A673 (cell line): ENCODE measurements around the gene DENND1A. TPM values are rescaled to one million over a fixed set of nuclear protein-coding genes. Genes with fewer than 3 reads are reported as not detected.

Experiments used
- BruUV-seq: library from RNA; stranded (reverse); fragments of 400-500 nt; replicated peaks from 2 replicates; lab custom pipeline; 2021; lab: Mats Ljungman, UMichigan
- CTCF ChIA-PET: fragments of 300-600 bp; sonication (Branson Sonifier 250); formaldehyde crosslinking; loops from one replicate; lab custom pipeline; 2022; ENCODE audit warnings: antibody characterized with exemption; lab: Charles Lee
- POLR2A ChIA-PET: fragments of 300-600 bp; sonication (Branson Sonifier 250); formaldehyde crosslinking; loops from one replicate; lab custom pipeline; 2022; ENCODE audit warnings: antibody characterized with exemption; ENCODE audit not compliant: low non-redundant PET; lab: Charles Lee
- DNase-seq: peaks from one replicate; pipeline ENCODE4 v3.0.0-alpha.2; 2015; ENCODE audit warnings: low spot score
- H3K27ac ChIP-seq: fragments of 200-600 bp; sonication (generic); 2 replicates; pipeline ENCODE4 v1.5.1; 2016; ENCODE audit warnings: mixed run types, low read depth, mild to moderate bottlenecking, mixed read lengths, antibody characterized with exemption, low read length; ENCODE audit not compliant: poor library complexity, severe bottlenecking
- H3K27me3 ChIP-seq: fragments of 200-600 bp; sonication (generic); replicated peaks from 2 replicates; pipeline ENCODE4 v1.6.1; 2017; ENCODE audit warnings: mixed run types, low read depth, mild to moderate bottlenecking, mixed read lengths, antibody characterized with exemption, low read length; ENCODE audit not compliant: insufficient read depth, poor library complexity
- H3K36me3 ChIP-seq: fragments of 200-600 bp; sonication (generic); 2 replicates; pipeline ENCODE4 v1.6.1; 2016; ENCODE audit warnings: mixed run types, mild to moderate bottlenecking, mixed read lengths, antibody characterized with exemption, low read length; ENCODE audit not compliant: insufficient read depth, poor library complexity, severe bottlenecking
- H3K4me1 ChIP-seq: fragments of 200-600 bp; sonication (generic); 2 replicates; pipeline ENCODE4 v1.6.1; 2017; ENCODE audit warnings: mixed run types, mild to moderate bottlenecking, mixed read lengths, antibody characterized with exemption, low read length; ENCODE audit not compliant: insufficient read depth, poor library complexity, severe bottlenecking
- H3K4me3 ChIP-seq: fragments of 200-600 bp; sonication (generic); 2 replicates; pipeline ENCODE4 v1.5.1; 2016; ENCODE audit warnings: low read depth, mixed run types, mild to moderate bottlenecking, mixed read lengths, low read length; ENCODE audit not compliant: poor library complexity, severe bottlenecking
- H3K9me3 ChIP-seq: fragments of 200-600 bp; sonication (generic); 2 replicates; pipeline ENCODE4 v1.6.1; 2016; ENCODE audit warnings: mixed run types, low read depth, mild to moderate bottlenecking, mixed read lengths, antibody characterized with exemption, low read length; ENCODE audit not compliant: poor library complexity, severe bottlenecking
- EZH2 ChIP-seq: fragments of 200-600 bp; sonication (generic); IDR thresholded peaks from 2 replicates; pipeline ENCODE4 v1.6.1; 2017; ENCODE audit warnings: borderline replicate concordance, low read depth, mild to moderate bottlenecking, mixed read lengths, antibody characterized with exemption, low read length; ENCODE audit not compliant: poor library complexity, severe bottlenecking
- intact Hi-C: fragments of 100-400 bp; cut with micrococcal nuclease; formaldehyde crosslinking; loops from one replicate; pipeline ENCODE4 v1.10.0; 2022; ENCODE audit not compliant: unreplicated experiment
- total RNA-seq: library from RNA; stranded (reverse); gene quantifications from 2 replicates; pipeline ENCODE4 v1.2.3, GENCODE V29; 2021
- TF ChIP-seq, protein P1 (sequence below): fragments of 300-800, 200-600 bp; sonication (generic); conservative IDR thresholded peaks from 2 replicates; pipeline ENCODE4 v1.5.1; 2017; ENCODE audit warnings: low read depth, mild to moderate bottlenecking, antibody characterized with exemption, low read length, moderate library complexity, mixed read lengths

DENND1A gene
- total RNA-seq, 1 experiment from 2014 or later: 12.0 TPM

- no peaks in the 10 kb centered on the region for H3K4me1 ChIP-seq
- no peak overlapping the region for H3K27ac ChIP-seq
- ChIA-PET POLR2A (interaction anchor here (0.6 kb wide), 1 partner anchor 712 kb away, joined by 4 read pairs; no protein-coding TSS in a partner anchor), CTCF (no interaction called here)
- H3K4me3 ChIP-seq: no peak overlapping the region
- peaks cover 13% of the 10 kb centered on the region for H3K27me3 ChIP-seq
- no peaks in the 10 kb centered on the region for H3K36me3 ChIP-seq
- TF ChIP-seq, protein P1, sequence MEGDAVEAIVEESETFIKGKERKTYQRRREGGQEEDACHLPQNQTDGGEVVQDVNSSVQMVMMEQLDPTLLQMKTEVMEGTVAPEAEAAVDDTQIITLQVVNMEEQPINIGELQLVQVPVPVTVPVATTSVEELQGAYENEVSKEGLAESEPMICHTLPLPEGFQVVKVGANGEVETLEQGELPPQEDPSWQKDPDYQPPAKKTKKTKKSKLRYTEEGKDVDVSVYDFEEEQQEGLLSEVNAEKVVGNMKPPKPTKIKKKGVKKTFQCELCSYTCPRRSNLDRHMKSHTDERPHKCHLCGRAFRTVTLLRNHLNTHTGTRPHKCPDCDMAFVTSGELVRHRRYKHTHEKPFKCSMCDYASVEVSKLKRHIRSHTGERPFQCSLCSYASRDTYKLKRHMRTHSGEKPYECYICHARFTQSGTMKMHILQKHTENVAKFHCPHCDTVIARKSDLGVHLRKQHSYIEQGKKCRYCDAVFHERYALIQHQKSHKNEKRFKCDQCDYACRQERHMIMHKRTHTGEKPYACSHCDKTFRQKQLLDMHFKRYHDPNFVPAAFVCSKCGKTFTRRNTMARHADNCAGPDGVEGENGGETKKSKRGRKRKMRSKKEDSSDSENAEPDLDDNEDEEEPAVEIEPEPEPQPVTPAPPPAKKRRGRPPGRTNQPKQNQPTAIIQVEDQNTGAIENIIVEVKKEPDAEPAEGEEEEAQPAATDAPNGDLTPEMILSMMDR: no peak
- TF ChIP-seq EZH2: no peak
- no TSS peak for BruUV-seq
- no peak for DNase-seq
- intact Hi-C loops: no loop called here
- H3K9me3 ChIP-seq: peaks cover 10% of the 10 kb centered on the region
These were observed 395.6 kb downstream of the DENND1A start for GRCh38 chr9:123534336-123534735.

- Histone ChIP-seq H3K27me3 (peaks cover 3% of the 10 kb centered on the region), H3K4me1 (no peaks in the 10 kb centered on the region), H3K27ac (no peak overlapping the region), H3K36me3 (no peaks in the 10 kb centered on the region), H3K4me3 (no peak overlapping the region), H3K9me3 (peaks cover 10% of the 10 kb centered on the region)
- no peak for TF ChIP-seq EZH2
- TF ChIP-seq, protein P1: no peak
- POLR2A ChIA-PET: no interaction called here
- BruUV-seq: no TSS peak
- intact Hi-C loops: no loop called here
- no peak for DNase-seq
- CTCF ChIA-PET: no interaction called here
These were observed 399.7 kb downstream of the DENND1A start for GRCh38 chr9:123530244-123530643.

GRCh38 chr9:123528501-123528900 lies 401.4 kb downstream of the DENND1A start:
- BruUV-seq: no TSS peak
- intact Hi-C loops: no loop called here
- H3K27me3 ChIP-seq: peaks cover 3% of the 10 kb centered on the region
- no peak for DNase-seq
- TF ChIP-seq, protein P1: no peak
- no peak for TF ChIP-seq EZH2
- ChIA-PET POLR2A (no interaction called here), CTCF (no interaction called here)
- no peak overlapping the region for H3K27ac ChIP-seq
- H3K4me3 ChIP-seq: no peak overlapping the region
- no peaks in the 10 kb centered on the region for H3K36me3 ChIP-seq
- H3K4me1 ChIP-seq: no peaks in the 10 kb centered on the region
- peaks cover 10% of the 10 kb centered on the region for H3K9me3 ChIP-seq
